GM18511 (cell line): ENCODE measurements around the gene FOXB1.

ENCODE experiments used
- ATAC-seq: cut with Tn5 transposase; IDR thresholded peaks from one replicate; pipeline ENCODE4 v1.9.1; 2021; ENCODE audit warnings: mild to moderate bottlenecking, moderate library complexity; ENCODE audit not compliant: unreplicated experiment

The FOXB1 gene

GRCh38 chr15:60017538-60018520 is 13.7 kb downstream of the FOXB1 start:
- ATAC-seq: no peak

DNA sequence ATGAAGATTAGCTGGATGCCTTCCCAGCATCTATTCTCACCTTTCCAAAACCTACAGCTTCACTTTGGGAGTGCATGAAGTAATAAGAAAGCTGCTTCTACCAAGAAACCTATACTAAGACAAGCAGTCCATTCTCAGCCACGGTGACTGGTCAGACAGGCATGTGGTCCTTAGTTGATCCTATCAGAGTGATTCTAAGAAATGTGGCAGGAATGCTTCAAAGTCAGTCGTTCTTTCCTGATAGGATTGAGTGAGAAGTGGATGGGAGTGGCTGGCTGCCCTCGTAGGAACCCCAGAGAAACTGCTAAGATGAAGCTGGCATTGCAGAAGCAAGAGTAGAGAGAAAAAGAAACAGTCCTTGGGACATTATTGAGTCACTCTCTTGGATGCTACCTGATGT is 16.6 kb downstream of the FOXB1 start:
- no peak for ATAC-seq

GRCh38 chr15:60021589-60022378 is 17.7 kb downstream of the FOXB1 start:
- no peak for ATAC-seq

GRCh38 chr15:60022379-60022741 is 18.2 kb downstream of the FOXB1 start:
- ATAC-seq: no peak

GRCh38 chr15:60026555-60026954 is 22.4 kb downstream of the FOXB1 start:
- no peak for ATAC-seq

DNA sequence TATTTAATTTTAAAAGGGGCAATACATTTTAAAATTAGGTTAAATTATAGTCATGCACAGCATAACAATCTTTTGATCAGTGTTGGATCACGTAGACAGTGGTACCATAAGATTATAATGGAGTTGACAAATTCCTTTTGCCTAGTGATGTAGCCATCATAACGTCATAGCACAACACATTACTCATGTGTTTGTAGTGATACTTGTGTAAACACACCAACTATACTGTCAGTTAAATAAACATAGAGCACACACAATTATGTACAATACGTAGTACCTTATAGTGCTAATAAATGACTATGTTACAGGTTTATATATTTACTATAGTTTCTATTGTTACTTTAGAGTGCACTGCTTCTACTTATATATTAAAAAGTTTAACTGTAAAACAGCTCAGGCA is 31.2 kb downstream of the FOXB1 start:
- no peak for ATAC-seq

DNA sequence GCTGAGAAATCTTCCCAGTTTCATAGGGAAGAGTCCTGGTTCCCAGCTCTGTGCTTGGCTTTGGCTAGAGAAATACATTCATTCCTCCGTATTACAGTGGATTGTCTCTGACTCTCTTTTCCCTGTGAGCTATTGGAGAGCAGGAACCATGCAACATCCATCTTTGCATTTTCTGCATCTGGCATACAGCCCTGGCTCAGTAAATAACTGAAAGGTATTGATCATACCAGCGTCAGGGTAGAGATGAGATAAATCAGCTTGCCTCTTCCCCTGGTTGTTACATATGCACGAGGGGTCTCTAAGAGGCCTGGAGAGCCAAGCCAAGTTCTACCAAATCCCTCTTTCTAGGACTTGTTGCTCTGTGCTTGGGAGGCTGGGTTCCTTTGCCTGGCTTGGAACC is 35.2 kb downstream of the FOXB1 start:
- no peak for ATAC-seq

DNA sequence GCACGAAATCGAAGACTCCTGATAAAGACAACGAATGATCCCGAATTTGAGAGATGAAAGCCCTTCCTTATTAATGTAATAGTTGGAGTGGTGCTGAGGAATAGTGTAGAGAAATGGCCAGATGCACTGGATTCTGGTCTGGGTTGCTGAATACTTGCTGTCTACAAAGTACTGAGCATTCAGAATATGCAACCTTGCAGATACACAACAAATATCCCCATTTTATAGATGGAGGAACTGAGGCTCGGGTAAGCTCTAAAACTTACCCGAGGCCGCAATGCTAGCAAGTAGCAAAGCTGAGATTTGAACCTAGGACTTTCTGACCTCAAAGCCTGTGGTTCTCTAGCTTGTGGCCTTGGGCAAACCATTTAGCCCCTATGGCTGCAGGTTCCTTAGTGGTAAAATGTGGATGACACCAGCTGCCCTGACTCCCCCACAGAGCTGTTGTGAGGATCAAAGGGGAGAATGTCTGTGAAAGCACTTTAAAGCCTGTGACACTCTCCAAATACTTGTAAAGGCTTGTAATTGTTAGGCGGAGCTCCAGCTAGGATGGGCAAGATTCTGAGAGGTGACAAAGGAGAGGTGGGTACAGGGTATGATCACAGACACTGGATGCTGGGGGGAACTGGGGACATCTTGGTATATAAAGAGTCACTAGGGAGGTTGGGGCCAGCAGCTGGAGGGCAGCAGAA is 39.8 kb downstream of the FOXB1 start:
- ATAC-seq: no peak

DNA sequence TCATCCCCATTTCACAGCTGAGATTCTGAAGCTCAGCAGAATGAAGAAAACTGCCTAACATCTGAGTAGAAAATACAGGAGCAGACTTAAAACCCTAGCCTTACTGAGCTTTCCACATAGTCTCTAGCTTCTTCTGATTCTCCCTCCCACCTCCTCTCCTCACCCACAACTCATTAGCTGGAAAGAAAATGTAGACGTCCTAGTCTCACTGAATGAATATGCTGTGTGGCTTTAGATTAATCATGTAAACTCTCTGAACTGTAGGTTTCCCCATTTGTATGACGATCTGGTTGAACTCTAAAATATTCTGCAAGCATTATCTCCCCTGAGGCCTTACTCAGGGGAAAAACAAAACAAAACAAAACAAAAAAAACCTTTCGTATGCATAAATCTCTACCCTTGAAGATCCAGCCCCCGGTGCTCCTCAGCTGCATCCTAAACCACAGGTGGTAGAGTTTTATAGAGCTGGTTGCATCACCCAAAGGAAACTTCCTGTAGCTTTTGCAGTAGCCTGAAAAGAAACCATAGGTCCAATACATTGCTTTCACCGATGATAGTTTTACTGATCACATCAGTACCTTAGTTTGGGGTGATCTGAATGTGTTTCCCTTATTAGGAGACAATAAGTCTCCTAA is 40.6 kb downstream of the FOXB1 start:
- no peak for ATAC-seq

- no peak for ATAC-seq
Observed at GRCh38 chr15:60047701-60048100, 43.6 kb downstream of the FOXB1 start.

DNA sequence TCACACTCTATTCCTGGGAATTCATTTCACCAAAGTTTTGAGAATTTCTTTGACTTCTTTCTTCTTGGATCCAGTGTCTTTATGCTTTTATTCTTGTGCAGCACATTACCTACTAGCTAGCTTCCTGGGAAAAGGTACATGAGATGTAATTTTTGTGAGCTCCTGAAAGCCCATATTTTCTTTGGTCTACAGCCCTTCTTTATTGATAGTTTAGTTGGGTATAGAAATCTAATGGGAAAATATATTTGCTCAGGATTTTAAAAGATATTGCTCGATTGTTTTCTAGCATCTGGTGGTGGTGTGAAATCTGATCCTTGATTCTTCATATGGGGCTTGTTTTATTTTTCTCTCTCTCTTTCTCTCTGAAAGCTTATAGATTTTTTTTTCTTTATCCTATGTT is 45.8 kb downstream of the FOXB1 start:
- ATAC-seq: no peak

DNA sequence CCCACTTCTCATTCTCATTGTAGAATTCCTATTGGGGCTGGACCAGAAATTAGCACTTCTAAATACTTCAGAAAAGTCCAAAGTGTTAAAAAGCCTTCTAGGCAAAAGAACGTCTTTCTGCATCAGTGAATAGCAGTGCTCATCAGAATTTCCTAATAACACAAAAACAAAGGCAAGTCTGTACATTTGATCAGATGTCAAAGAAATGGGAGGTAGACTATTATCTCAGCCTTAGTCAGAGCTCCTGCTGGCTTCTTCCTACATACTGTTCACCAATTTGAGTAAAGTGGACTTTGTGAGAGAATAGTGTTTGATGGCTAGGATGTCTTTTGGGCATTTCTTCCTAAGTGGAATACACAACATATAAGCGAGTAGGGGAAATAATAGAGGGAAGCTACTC is 48.7 kb downstream of the FOXB1 start:
- no peak for ATAC-seq

- no peak for ATAC-seq
Observed at GRCh38 chr15:60054472-60054871, 50.4 kb downstream of the FOXB1 start.
